GM12864 (cell line): Measurements from ENCODE around the gene QSOX2.

Experiments used
- DNase-seq: peaks from one replicate; pipeline ENCODE4 v3.0.0-alpha.2; 2011; ENCODE audit warnings: low read depth
- H3K4me3 ChIP-seq: 2 replicates; pipeline ENCODE4 v1.5.1; 2011; ENCODE audit warnings: mild to moderate bottlenecking, low read depth, low read length, control low read depth
- CTCF ChIP-seq: IDR thresholded peaks from 2 replicates; pipeline ENCODE4 v1.5.1; 2011; ENCODE audit warnings: low read depth, mild to moderate bottlenecking, moderate library complexity, low read length, control low read depth, inconsistent platforms; ENCODE audit errors: missing control alignments

QSOX2 gene

GRCh38 chr9:136218271-136218670 lies 27.3 kb downstream of the QSOX2 start:
- no peak overlapping the region for H3K4me3 ChIP-seq
- no peak for TF ChIP-seq CTCF
- DNase-seq: no peak

GRCh38 chr9:136216541-136217244 lies 28.9 kb downstream of the QSOX2 start:
- no peak for TF ChIP-seq CTCF

DNA sequence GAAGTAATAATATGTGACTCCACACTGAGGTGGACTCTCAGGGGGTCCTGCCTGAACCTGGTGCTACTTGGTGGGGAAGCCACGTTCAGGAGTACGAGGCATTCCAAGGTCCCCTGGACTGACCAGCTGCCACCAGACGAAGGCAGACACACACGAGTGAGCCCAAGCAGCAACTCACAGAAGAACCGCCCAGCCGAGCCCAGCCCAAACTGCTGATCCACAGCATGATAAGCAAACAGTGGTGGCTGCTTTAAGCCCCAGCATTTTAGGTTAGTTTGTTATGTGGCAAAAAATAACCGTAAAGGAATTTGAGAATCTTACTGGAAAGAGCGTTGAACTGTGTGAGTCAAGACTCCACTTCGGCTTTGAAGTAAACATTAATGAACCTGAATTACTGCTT lies 31.9 kb downstream of the QSOX2 start:
- no peak for TF ChIP-seq CTCF
- no peak overlapping the region for H3K4me3 ChIP-seq
- DNase-seq: no peak

More at GRCh38 chr9:136216541-136217244, 28.9 kb downstream of the QSOX2 start:
- no peak for DNase-seq
- H3K4me3 ChIP-seq: no peak overlapping the region

DNA sequence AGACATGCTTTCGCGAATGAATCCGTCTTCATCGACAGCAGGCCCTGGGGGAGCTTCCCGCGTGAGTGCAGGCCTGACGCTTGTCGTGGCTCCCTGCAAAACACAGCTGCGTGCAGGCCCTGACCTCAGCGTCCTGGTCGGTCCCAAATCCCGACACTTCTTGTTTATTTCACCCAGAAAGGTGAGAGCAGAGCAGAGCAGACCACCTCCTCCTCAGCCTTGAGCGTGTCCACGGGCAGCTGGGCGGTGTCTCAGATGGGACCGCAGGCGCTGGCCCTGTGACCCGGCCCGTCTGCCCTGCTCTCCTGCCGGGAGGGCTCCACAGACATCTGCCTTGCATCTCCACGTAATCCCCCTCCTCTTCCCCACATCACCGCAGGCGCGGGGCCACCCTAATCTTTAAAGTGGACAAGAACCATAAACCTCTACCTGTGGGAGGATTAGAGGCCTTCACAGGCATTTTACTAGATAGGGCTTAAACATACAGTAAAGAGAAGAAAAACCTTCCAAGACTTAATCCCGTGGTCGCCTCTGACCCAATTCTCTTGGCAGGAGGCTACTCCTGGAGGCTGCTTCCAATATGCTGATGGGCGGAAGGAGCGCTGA lies 33.2 kb downstream of the QSOX2 start:
- DNase-seq: no peak
- H3K4me3 ChIP-seq: no peak overlapping the region
- no peak for TF ChIP-seq CTCF

DNA sequence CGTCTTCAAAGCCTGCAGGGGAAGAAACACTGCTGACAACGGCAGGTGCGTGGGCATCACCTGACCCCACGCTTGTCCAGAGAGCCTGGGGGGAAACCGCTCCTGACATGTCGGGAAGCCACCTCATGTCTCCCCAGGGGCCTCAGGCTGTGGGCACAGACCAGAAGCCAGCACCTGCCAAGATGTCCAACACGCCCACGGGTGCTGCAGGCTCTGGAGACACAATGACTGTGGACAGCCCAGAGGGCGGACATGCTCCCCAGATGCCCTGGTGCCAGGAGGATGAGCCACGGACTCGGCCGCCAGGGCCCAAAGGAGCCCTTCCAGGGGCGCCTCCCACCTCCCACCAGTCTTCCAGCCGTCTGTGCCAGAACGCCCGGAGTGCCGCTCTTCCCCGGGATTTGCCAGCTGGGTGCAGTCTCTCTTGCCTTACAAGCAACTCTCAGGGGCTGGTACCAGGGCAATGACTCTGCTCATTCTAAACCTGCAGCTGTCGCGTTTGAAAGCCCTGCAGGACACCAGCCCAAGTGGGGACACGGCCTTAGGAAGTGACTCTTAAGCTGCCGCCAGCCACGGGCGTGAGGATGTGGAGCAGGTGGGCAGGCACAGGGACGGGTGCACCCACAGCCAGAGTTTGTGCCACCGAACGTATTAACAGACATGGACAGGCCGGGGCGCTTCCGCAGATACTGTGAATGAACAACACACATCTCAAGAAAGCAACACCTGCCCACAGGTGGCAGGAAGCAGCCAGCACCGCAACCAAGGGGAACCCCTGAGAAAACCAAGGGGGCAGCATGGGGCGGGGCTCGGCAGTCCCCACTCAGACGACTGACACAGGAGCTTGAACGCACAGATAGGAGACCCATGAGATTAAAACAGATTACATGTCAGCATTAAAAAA lies 33.9 kb downstream of the QSOX2 start:
- DNase-seq: no peak
- TF ChIP-seq CTCF: no peak
- no peak overlapping the region for H3K4me3 ChIP-seq

- TF ChIP-seq CTCF: no peak
- no peak overlapping the region for H3K4me3 ChIP-seq
- DNase-seq: no peak
Observed at GRCh38 chr9:136211006-136211405, 34.6 kb downstream of the QSOX2 start.
